ENCODE measurements around the gene TNFSF18.

Gene TNFSF18

DNA sequence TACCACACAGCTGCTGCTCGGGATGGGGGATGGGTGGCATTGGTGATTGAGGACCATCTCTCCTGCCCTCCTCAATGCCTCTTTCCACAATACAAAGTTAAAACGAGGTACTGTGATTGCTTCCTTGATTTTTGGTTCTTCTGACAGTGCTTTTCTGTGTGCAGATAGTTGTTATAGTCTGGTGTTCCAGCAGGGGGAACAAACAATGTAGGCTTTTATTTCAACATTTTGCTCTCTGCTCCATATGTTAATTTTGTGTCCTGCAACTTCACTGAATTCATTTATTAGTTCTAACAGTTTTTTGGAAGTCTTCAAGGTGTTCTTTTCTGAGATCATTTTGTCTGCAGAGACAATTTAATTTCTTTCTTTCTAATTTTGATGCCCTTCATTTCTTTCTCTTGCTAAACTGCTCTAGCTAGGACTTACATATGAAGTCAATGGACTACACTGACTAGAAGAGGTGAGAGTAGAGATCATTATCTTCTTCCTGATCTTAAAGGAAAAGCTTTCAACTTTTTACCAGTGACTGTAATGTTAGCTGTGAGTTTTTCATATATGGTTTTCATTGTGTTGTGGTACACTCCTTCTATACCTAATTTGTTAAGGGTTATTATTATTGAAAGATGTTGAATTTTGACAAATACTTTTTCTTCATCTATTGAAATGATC is 45.4 kb downstream of the TNFSF18 start:
- Histone ChIP-seq H3K27ac (ENCODE audit: low read depth, low read length) (no peak overlapping the region), H3K4me3 (ENCODE audit: low read depth, low read length) (no peak overlapping the region), H3K27me3 (ENCODE audit: control insufficient read depth, insufficient read depth, low read length) (no peaks in the 10 kb centered on the region), H3K36me3 (ENCODE audit: control insufficient read depth, insufficient read depth, low read length) (no peaks in the 10 kb centered on the region), H3K9me3 (ENCODE audit: control insufficient read depth, insufficient read depth, low read depth, low read length) (no peaks in the 10 kb centered on the region), H3K9ac (ENCODE audit: low read length) (no peak overlapping the region), H3K4me1 (ENCODE audit: control insufficient read depth, insufficient read depth, low read length) (no peaks in the 10 kb centered on the region)

DNA sequence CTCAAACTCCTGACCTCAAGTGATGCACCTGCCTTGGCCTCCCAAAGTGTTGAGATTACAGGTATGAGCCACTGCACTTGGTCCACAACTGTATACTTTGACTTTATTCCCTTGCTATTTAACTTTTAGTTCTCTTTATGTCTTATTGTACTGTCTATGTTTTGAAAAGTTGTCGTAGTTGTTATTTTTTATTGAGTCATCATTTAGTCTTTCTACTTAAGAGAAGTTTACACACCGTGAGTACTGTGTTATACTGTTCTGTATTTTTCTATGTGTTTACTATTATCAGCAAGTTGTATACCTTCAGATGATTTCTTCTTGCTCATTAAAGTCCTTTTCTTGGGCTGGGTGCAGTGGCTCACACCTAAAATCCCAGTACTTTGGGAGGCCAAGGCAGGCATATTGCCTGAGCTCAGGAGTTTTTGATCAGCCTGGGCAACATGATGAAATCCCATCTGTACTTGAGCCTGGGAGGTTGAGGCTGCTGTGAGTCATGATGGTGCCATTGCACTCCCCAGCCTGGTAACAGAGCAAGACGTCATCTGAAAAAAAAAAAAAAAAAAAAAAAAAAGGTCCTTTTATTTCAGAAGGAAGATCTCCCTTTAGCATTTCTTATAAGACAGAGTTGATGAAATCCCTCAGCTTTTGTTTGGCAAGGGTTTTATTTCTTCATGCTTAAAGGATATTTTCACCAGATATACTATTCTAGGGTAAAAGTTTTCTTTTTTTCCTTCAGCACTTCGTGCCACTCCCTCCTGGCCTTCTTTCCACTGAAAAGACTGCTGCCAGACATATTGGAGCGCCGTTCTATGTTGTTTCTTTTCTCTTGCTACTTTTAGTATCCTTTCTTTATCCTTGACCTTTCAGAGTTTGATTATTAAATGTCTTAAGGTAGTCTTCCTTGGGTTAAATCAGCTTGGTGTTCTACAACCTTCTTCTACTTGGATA is 47.6 kb downstream of the TNFSF18 start:
- H3K9ac ChIP-seq (ENCODE audit: low read length), result no peak overlapping the region

DNA sequence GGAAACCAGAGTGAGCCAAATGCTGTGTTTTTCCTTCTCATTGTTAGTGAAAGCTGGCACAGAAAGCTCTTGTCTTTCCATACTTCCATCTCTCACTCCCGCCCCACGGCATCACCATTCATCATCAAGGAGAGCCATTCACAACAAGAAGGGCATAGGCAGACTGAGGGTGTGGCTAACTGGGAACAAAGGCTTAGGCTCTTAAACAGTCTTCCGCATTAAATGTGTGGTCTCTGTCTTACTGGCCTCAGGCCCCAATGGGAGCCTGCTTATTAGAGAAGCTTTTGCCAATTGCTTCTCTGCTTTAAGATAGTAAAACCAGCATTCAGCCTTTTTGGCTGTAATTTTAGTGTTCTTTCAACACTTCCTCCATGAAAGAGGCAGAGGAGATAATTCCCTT is 51.4 kb downstream of the TNFSF18 start:
- Histone ChIP-seq H3K4me3 (ENCODE audit: low read depth, low read length) (no peak overlapping the region), H3K9me3 (ENCODE audit: control insufficient read depth, insufficient read depth, low read depth, low read length) (peaks cover 12% of the 10 kb centered on the region), H3K27ac (ENCODE audit: low read depth, low read length) (no peak overlapping the region), H3K36me3 (ENCODE audit: control insufficient read depth, insufficient read depth, low read length) (no peaks in the 10 kb centered on the region), H3K27me3 (ENCODE audit: control insufficient read depth, insufficient read depth, low read length) (no peaks in the 10 kb centered on the region), H3K4me1 (ENCODE audit: control insufficient read depth, insufficient read depth, low read length) (no peaks in the 10 kb centered on the region), H3K9ac (ENCODE audit: low read length) (no peak overlapping the region)

More for the DNA sequence above, 47.6 kb downstream of the TNFSF18 start:
- H3K4me3 ChIP-seq (ENCODE audit: low read depth, low read length), result no peak overlapping the region
- H3K27me3 ChIP-seq (ENCODE audit: control insufficient read depth, insufficient read depth, low read length), result no peaks in the 10 kb centered on the region
- H3K36me3 ChIP-seq (ENCODE audit: control insufficient read depth, insufficient read depth, low read length), result no peaks in the 10 kb centered on the region
- no peaks in the 10 kb centered on the region for H3K4me1 ChIP-seq (ENCODE audit: control insufficient read depth, insufficient read depth, low read length)
- H3K9me3 ChIP-seq (ENCODE audit: control insufficient read depth, insufficient read depth, low read depth, low read length), result 0 out of 2 replicates have a peak, but pooled peaks cover 5% of the 10 kb centered on the region
- H3K27ac ChIP-seq (ENCODE audit: low read depth, low read length), result no peak overlapping the region

DNA sequence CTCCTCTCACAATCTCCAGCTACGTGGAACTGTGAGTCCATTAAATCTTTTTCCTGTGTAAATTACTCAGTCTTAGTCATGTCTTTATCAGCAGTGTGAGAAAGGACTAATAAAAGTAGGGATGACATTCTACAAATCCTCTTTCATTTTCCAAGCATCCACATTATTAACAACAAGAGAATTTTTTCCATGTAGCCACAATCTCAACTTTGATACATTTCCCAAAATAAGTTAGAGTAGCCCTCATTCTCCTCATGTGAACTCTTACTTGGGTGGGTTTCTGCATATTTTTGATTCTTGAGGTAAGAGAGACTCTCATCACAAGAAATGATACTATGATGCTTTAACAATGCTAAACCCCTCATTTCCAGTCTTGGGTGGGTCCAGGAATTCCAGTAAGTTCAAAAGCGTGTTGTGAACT is 52.8 kb downstream of the TNFSF18 start:
- Histone ChIP-seq H3K9ac (ENCODE audit: low read length) (no peak overlapping the region), H3K9me3 (ENCODE audit: control insufficient read depth, insufficient read depth, low read depth, low read length) (peaks cover 12% of the 10 kb centered on the region), H3K4me1 (ENCODE audit: control insufficient read depth, insufficient read depth, low read length) (no peaks in the 10 kb centered on the region), H3K27me3 (ENCODE audit: control insufficient read depth, insufficient read depth, low read length) (no peaks in the 10 kb centered on the region), H3K4me3 (ENCODE audit: low read depth, low read length) (no peak overlapping the region), H3K27ac (ENCODE audit: low read depth, low read length) (no peak overlapping the region), H3K36me3 (ENCODE audit: control insufficient read depth, insufficient read depth, low read length) (no peaks in the 10 kb centered on the region)

DNA sequence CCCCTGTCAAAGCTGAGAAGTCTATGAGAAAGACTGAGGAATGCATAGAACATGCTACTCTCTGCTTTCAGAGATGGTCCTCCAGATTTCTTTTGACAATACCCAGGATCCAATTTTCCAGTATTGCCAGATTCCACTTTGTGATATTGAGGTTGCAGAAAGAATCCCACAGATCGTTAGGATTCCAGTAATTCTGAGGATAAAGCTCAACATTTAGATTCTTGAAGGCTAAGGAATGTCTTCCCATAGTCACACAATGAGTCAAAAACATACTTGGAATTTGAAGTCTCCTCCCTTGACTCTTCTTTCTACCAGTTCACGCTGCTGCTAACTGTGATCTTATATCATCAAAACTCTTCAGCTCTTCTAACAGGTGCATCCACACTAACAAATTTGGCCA is 57.1 kb downstream of the TNFSF18 start:
- Histone ChIP-seq H3K4me3 (ENCODE audit: low read depth, low read length) (no peak overlapping the region), H3K4me1 (ENCODE audit: control insufficient read depth, insufficient read depth, low read length) (no peaks in the 10 kb centered on the region), H3K27ac (ENCODE audit: low read depth, low read length) (no peak overlapping the region), H3K9ac (ENCODE audit: low read length) (no peak overlapping the region), H3K27me3 (ENCODE audit: control insufficient read depth, insufficient read depth, low read length) (no peaks in the 10 kb centered on the region), H3K9me3 (ENCODE audit: control insufficient read depth, insufficient read depth, low read depth, low read length) (peaks cover 7% of the 10 kb centered on the region), H3K36me3 (ENCODE audit: control insufficient read depth, insufficient read depth, low read length) (no peaks in the 10 kb centered on the region)

DNA sequence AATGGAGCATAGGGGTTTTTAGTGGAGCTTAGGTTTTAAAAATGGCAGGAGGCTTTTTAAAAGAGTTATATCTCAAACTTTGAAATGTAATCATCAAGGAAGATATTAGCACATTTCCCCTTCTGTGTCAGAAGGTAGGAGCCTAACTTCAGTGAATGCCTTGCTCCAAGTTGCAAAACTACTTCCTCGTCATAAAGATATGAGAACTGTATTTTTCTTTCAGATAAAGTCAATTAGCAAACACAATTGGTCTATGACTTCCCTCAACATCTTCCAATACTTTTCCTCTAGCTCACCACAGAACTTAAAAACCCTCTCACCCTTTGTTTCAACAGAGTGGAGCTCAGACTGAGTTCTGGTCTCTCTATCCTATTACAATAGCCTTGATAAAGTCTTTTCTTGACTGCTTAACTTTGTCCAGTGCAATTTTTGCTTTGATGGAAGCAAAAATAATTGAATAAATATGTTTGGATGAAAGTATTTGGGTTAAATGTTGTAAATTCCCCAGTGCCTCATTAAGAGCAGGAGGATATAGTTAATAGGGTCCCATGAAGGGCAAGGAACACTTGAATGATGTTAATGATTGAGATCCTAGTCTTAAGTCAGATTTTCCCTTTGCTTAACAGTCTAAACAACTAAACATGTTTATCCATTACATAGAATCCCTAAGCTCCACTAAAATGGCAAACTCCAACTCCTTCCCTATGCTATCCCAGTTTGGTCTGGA is 58.9 kb downstream of the TNFSF18 start:
- Histone ChIP-seq H3K27ac (ENCODE audit: low read depth, low read length) (no peak overlapping the region), H3K36me3 (ENCODE audit: control insufficient read depth, insufficient read depth, low read length) (no peaks in the 10 kb centered on the region), H3K4me1 (ENCODE audit: control insufficient read depth, insufficient read depth, low read length) (no peaks in the 10 kb centered on the region), H3K4me3 (ENCODE audit: low read depth, low read length) (no peak overlapping the region), H3K9me3 (ENCODE audit: control insufficient read depth, insufficient read depth, low read depth, low read length) (peaks cover 3% of the 10 kb centered on the region), H3K27me3 (ENCODE audit: control insufficient read depth, insufficient read depth, low read length) (no peaks in the 10 kb centered on the region), H3K9ac (ENCODE audit: low read length) (no peak overlapping the region)

DNA sequence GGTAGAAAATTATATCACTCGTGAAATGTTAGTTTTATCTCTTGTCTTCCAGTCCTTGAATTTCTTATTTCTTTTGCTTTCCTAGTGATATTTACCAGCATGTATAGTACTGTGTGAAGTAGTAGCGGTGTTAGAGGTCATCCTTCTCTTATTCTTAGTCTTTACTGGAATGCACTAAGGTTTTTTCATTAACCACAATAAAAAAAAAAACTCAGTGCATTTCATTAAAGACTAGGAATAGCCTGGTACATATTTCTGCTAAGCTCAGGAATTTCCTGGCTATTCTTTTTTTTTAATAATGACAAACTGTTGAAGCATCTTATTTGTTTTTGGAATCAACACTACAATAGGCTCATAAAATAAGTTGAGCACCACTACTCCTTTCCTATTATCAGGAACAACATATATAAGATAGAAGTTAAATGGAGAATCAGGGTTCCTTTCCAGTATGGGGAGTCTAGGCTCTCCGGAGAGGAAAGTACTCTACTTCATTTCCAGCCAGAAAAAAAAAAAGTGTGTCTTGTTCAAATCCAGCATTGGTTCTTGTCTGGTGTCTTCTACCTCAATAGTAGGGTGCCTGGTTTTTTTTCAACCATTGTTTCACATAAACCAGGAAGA is 60.0 kb downstream of the TNFSF18 start:
- Histone ChIP-seq H3K4me3 (ENCODE audit: low read depth, low read length) (no peak overlapping the region), H3K9ac (ENCODE audit: low read length) (no peak overlapping the region), H3K9me3 (ENCODE audit: control insufficient read depth, insufficient read depth, low read depth, low read length) (no peaks in the 10 kb centered on the region), H3K4me1 (ENCODE audit: control insufficient read depth, insufficient read depth, low read length) (no peaks in the 10 kb centered on the region), H3K27me3 (ENCODE audit: control insufficient read depth, insufficient read depth, low read length) (no peaks in the 10 kb centered on the region), H3K36me3 (ENCODE audit: control insufficient read depth, insufficient read depth, low read length) (no peaks in the 10 kb centered on the region), H3K27ac (ENCODE audit: low read depth, low read length) (no peak overlapping the region)
